Bronchial epithelial cell (primary cell): ENCODE data around the gene ICAM1. TPM values are rescaled to one million over a fixed set of nuclear protein-coding genes. Genes with fewer than 3 reads are reported as not detected.

Experiments
- DNase-seq: peaks from one replicate; pipeline ENCODE4 v3.0.0-alpha.2; 2010; ENCODE audit warnings: low read depth
- FAIRE-seq: peaks from 2 replicates; lab custom pipeline; 2011; peaks lifted over from hg19 to GRCh38; lab: Jason Lieb, UNC
- H3K27me3 ChIP-seq: 2 replicates; pipeline ENCODE4 v1.5.1; 2011; ENCODE audit warnings: low read length; ENCODE audit not compliant: control insufficient read depth, insufficient read depth
- H3K36me3 ChIP-seq: 2 replicates; pipeline ENCODE4 v1.5.1; 2011; ENCODE audit warnings: low read length; ENCODE audit not compliant: control insufficient read depth, insufficient read depth
- H3K4me3 ChIP-seq: 2 replicates; pipeline ENCODE4 v1.5.1; 2011; ENCODE audit warnings: mild to moderate bottlenecking, low read depth, low read length, control low read depth
- CTCF ChIP-seq: IDR thresholded peaks from 2 replicates; pipeline ENCODE4 v1.5.1; 2011; ENCODE audit warnings: mild to moderate bottlenecking, moderate library complexity, low read length, control low read depth, inconsistent platforms; ENCODE audit not compliant: insufficient read depth, severe bottlenecking
- total RNA-seq: library from RNA; depleted of rRNA; stranded (reverse); fragments of >200 nt; gene quantifications from 2 replicates; pipeline ENCODE4 v1.2.1, GENCODE V29; 2014

Gene ICAM1
- total RNA-seq, 1 donor from 2014 or later, result 0.79 TPM

GRCh38 chr19:10290357-10290875 lies 19.5 kb downstream of the ICAM1 start:
- DNase-seq (no peak), FAIRE-seq (no peak)
- TF ChIP-seq CTCF, result no peak
- H3K27me3 ChIP-seq, result no peaks in the 10 kb centered on the region
- peaks cover 14% of the 10 kb centered on the region for H3K36me3 ChIP-seq
- peak overlapping the region; percentile 67 for H3K4me3 ChIP-seq

GRCh38 chr19:10290876-10291553 lies 20.1 kb downstream of the ICAM1 start:
- DNase-seq (peak; percentile 36), FAIRE-seq (no peak)
- H3K4me3 ChIP-seq, result peak overlapping the region; percentile 67
- peaks cover 14% of the 10 kb centered on the region for H3K36me3 ChIP-seq
- H3K27me3 ChIP-seq, result no peaks in the 10 kb centered on the region
- TF ChIP-seq CTCF, result no peak

GRCh38 chr19:10291554-10292205 lies 20.8 kb downstream of the ICAM1 start:
- no peaks in the 10 kb centered on the region for H3K27me3 ChIP-seq
- FAIRE-seq (no peak), DNase-seq (no peak)
- peak overlapping the region; percentile 67 for H3K4me3 ChIP-seq
- peaks cover 14% of the 10 kb centered on the region for H3K36me3 ChIP-seq
- TF ChIP-seq CTCF, result no peak

GRCh38 chr19:10292206-10292788 lies 21.4 kb downstream of the ICAM1 start:
- Histone ChIP-seq H3K36me3 (peaks cover 14% of the 10 kb centered on the region), H3K27me3 (no peaks in the 10 kb centered on the region), H3K4me3 (peak overlapping the region; percentile 67)
- DNase-seq (peak; percentile 55), FAIRE-seq (no peak)
- no peak for TF ChIP-seq CTCF

GRCh38 chr19:10292789-10293636 lies 22.1 kb downstream of the ICAM1 start:
- DNase-seq, result no peak
- no peak for FAIRE-seq
- no peak overlapping the region for H3K4me3 ChIP-seq
- TF ChIP-seq CTCF, result no peak
- no peaks in the 10 kb centered on the region for H3K27me3 ChIP-seq
- peaks cover 14% of the 10 kb centered on the region for H3K36me3 ChIP-seq
